Parathyroid adenoma (tissue), 2 donors: ENCODE data around the gene CARMIL3.
"Not testable (repeated sequence)": the region's sequence is repeated elsewhere in the genome, so short reads cannot be mapped to it uniquely, and the experiment has no call there.

ENCODE experiments used
- H2AFZ ChIP-seq: fragments of 300-600 bp; sonication (generic); one replicate; pipeline ENCODE4 v1.7.0; 2017; ENCODE audit warnings: antibody characterized with exemption, mild to moderate bottlenecking
- H3K27ac ChIP-seq: fragments of 300-600 bp; sonication (generic); one replicate; pipeline ENCODE4 v1.7.0; 2017
- H3K27me3 ChIP-seq: fragments of 300-600 bp; sonication (generic); one replicate; pipeline ENCODE4 v1.7.0; 2017; ENCODE audit warnings: low read length; ENCODE audit not compliant: control insufficient read depth, insufficient read depth
- H3K36me3 ChIP-seq: fragments of 300-600 bp; sonication (generic); one replicate; pipeline ENCODE4 v1.7.0; 2017; ENCODE audit warnings: low read length; ENCODE audit not compliant: control insufficient read depth, insufficient read depth
- H3K4me1 ChIP-seq: fragments of 300-600 bp; sonication (generic); one replicate; pipeline ENCODE4 v1.7.0; 2017; ENCODE audit warnings: control low read depth
- H3K4me2 ChIP-seq: fragments of 300-600 bp; sonication (generic); one replicate; pipeline ENCODE4 v1.7.0; 2017; ENCODE audit warnings: low read length
- H3K4me3 ChIP-seq: fragments of 300-600 bp; sonication (generic); one replicate; pipeline ENCODE4 v1.7.0; 2017; ENCODE audit warnings: low read depth, low read length
- H3K79me2 ChIP-seq: fragments of 300-600 bp; sonication (generic); one replicate; pipeline ENCODE4 v1.7.0; 2017; ENCODE audit warnings: control low read depth
- H3K9ac ChIP-seq: fragments of 300-600 bp; sonication (generic); one replicate; pipeline ENCODE4 v1.7.0; 2017; ENCODE audit warnings: mild to moderate bottlenecking
- H3K9me3 ChIP-seq: fragments of 300-600 bp; sonication (generic); one replicate; pipeline ENCODE4 v1.7.0; 2017; ENCODE audit warnings: low read length; ENCODE audit not compliant: control insufficient read depth
- CTCF ChIP-seq: fragments of 300-600 bp; sonication (generic); IDR thresholded peaks from one replicate; pipeline ENCODE4 v1.7.0; 2017; ENCODE audit warnings: antibody characterized with exemption, mild to moderate bottlenecking
- donor health status: primary hyperparathyroidism.

The CARMIL3 gene

DNA sequence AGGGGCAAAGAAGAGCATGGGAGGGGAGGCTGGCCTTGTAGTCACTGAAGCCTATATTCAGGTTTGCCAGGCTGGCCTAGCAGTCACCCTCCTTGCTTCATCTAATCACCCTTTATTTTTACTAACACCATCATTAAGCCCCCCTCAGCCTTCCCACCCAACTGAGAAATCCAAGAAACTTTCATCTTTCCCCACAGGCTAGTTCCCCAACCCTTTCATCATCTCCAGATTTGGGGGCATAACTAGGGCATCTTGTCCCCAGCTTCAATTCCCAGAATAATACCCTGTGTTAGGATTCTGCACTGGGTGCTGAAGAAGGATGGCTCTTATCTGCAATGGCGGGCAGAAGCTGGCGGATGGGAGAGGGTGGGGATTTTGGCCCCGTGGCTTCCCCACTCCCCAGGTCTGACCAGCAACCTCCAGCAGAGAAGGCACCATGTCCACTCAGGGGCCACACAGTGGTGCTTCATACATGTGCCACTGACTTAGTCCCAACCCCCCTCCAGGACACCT, 49.2 kb downstream of the CARMIL3 start:
- Histone ChIP-seq H3K27ac (no peak overlapping the region), H3K4me3 (no peak overlapping the region), H3K36me3 (no peaks in the 10 kb centered on the region), H2AFZ (no peak overlapping the region), H3K9me3 (no peaks in the 10 kb centered on the region), H3K9ac (no peak overlapping the region), H3K79me2 (peaks cover 18% of the 10 kb centered on the region), H3K4me2 (no peak overlapping the region), H3K27me3 (no peaks in the 10 kb centered on the region), H3K4me1 (peaks cover 12% of the 10 kb centered on the region)
- no peak for TF ChIP-seq CTCF

- no peaks in the 10 kb centered on the region for H3K36me3 ChIP-seq
These were observed 50.7 kb downstream of the CARMIL3 start for GRCh38 chr14:24102357-24103048.

GRCh38 chr14:24103451-24103850, 51.6 kb downstream of the CARMIL3 start:
- no peak overlapping the region for H2AFZ ChIP-seq
- no peaks in the 10 kb centered on the region for H3K36me3 ChIP-seq
- no peak overlapping the region for H3K9ac ChIP-seq

More at GRCh38 chr14:24102357-24103048, 50.7 kb downstream of the CARMIL3 start:
- H3K27me3 ChIP-seq = no peaks in the 10 kb centered on the region
- no peak overlapping the region for H3K27ac ChIP-seq
- H3K4me3 ChIP-seq = no peak overlapping the region
- H3K4me1 ChIP-seq = peaks cover 12% of the 10 kb centered on the region
- H3K4me2 ChIP-seq = no peak overlapping the region
- H3K79me2 ChIP-seq = peaks cover 10% of the 10 kb centered on the region
- no peak overlapping the region for H3K9ac ChIP-seq
- no peak overlapping the region for H2AFZ ChIP-seq
- TF ChIP-seq CTCF = no peak
- no peaks in the 10 kb centered on the region for H3K9me3 ChIP-seq

GRCh38 chr14:24105609-24106239, 53.9 kb downstream of the CARMIL3 start:
- H3K9me3 ChIP-seq, H3K4me1 ChIP-seq, H3K27me3 ChIP-seq, H3K4me2 ChIP-seq, H3K9ac ChIP-seq, H2AFZ ChIP-seq, H3K27ac ChIP-seq, H3K36me3 ChIP-seq, H3K4me3 ChIP-seq: not testable (repeated sequence)
- peaks cover 22% of the 10 kb centered on the region for H3K79me2 ChIP-seq

More at GRCh38 chr14:24103451-24103850, 51.6 kb downstream of the CARMIL3 start:
- Histone ChIP-seq H3K4me3 (no peak overlapping the region), H3K4me1 (peaks cover 10% of the 10 kb centered on the region), H3K79me2 (peaks cover 16% of the 10 kb centered on the region), H3K4me2 (no peak overlapping the region), H3K27ac (no peak overlapping the region), H3K27me3 (no peaks in the 10 kb centered on the region), H3K9me3 (no peaks in the 10 kb centered on the region)
- TF ChIP-seq CTCF = no peak

DNA sequence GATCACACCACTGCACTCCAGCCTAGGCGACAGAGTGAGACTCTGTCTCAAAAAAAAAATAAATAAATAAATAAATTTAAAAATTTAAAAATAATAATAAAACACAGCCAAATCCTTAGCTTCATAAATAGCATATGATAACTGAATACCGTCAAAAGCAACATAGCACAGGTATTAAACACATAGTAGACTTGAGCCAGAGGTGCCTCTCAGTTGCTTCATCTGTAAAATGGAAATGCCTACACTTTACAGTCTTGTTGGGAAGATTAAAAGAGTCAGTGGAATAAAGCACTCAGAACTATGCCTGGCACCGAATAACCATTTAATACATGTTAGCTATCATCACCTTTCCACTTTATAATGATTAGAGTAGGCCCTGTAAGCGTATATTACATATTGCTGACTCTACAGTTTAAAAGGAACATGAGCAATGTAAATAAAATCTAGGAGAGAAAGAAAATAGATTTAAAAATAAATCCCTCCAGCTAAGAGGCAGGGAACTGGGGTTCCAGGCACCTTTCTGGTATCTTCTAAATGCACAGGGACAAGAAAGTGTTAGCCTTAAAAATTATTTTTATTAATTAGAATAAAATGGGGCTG, 55.0 kb downstream of the CARMIL3 start:
- no peaks in the 10 kb centered on the region for H3K9me3 ChIP-seq
- H3K79me2 ChIP-seq = peaks cover 29% of the 10 kb centered on the region
- H3K4me3 ChIP-seq = no peak overlapping the region
- H3K9ac ChIP-seq = no peak overlapping the region
- peaks cover 6% of the 10 kb centered on the region for H3K4me1 ChIP-seq
- no peaks in the 10 kb centered on the region for H3K27me3 ChIP-seq
- no peaks in the 10 kb centered on the region for H3K36me3 ChIP-seq
- H3K4me2 ChIP-seq = no peak overlapping the region
- no peak for TF ChIP-seq CTCF
- H2AFZ ChIP-seq = no peak overlapping the region
- H3K27ac ChIP-seq = no peak overlapping the region
